K562 (cell line): Measurements from ENCODE around the gene SURF4. TPM values are rescaled to one million over a fixed set of nuclear protein-coding genes. Genes with fewer than 3 reads are reported as not detected.
A peak's percentile ranks its signal among the peaks of the same experiment; 100 is the strongest.

Source experiments
- ATAC-seq: fragments of 200-7000 bp; cut with Tn5 transposase; 3 replicates; pipeline ENCODE4 v1.9.1; 2020; ENCODE audit warnings: moderate library complexity
- BruUV-seq: library from RNA; stranded (reverse); fragments of 400-500 nt; replicated peaks from 2 replicates; lab custom pipeline; 2021; lab: Mats Ljungman, UMichigan
- CTCF ChIA-PET: fragments of 300-600 bp; formaldehyde crosslinking; extraction: SDS; loops from one replicate; lab custom pipeline; 2021; ENCODE audit warnings: low intra/inter-chr PET ratio; lab: Yijun Ruan, JAX
- POLR2A ChIA-PET: fragments of 300-600, 350-650 bp; sonication (Branson Sonifier 250); formaldehyde crosslinking; extraction: SDS; loops from one replicate; lab custom pipeline; 2021; ENCODE audit warnings: antibody characterized with exemption, inconsistent platforms; lab: Yijun Ruan, JAX
- DNase-seq, 4 experiments: peaks; one replicate each; pipeline versions ENCODE4 v3.0.0 to v3.0.0-alpha.2; 2011 to 2018; ENCODE audit warnings: low spot score in 3 of 4, mixed read lengths in 3 of 4; ENCODE audit errors: extremely low read depth in 1 of 4
- FAIRE-seq: peaks from 2 replicates; lab custom pipeline; 2011; peaks lifted over from hg19 to GRCh38; lab: Jason Lieb, UNC
- H2AFZ ChIP-seq: 2 replicates; pipeline ENCODE4 v1.6.0; 2011; ENCODE audit warnings: low read depth, low read length, control low read depth, inconsistent platforms
- H3K27ac ChIP-seq: fragments of 200-600 bp; 3 replicates; pipeline ENCODE4 v1.8.0; 2011; ENCODE audit warnings: low read depth, mild to moderate bottlenecking, control low read depth, inconsistent platforms, low read length, moderate library complexity, mixed read lengths; ENCODE audit errors: extremely low read depth
- H3K27me3 ChIP-seq, 2 experiments: fragments of 300-600 bp in 1 of 2; 2 replicates in 1 of 2; 3 replicates in 1 of 2; pipeline versions ENCODE4 v1.6.0 to v1.8.0; 2011; ENCODE audit warnings: inconsistent platforms in 2 of 2, low read length in 2 of 2, mild to moderate bottlenecking in 1 of 2, mixed read lengths in 1 of 2, moderate library complexity in 1 of 2; ENCODE audit not compliant: control insufficient read depth in 2 of 2, insufficient read depth in 2 of 2
- H3K36me3 ChIP-seq: fragments of 300-600 bp; 3 replicates; pipeline ENCODE4 v1.8.0; 2011; ENCODE audit warnings: mild to moderate bottlenecking, low read length, inconsistent platforms; ENCODE audit not compliant: control insufficient read depth, insufficient read depth
- H3K4me1 ChIP-seq, 2 experiments: fragments of 200-600 bp in 1 of 2; replicated peaks in 1 of 2; 2 replicates in 1 of 2; 3 replicates in 1 of 2; pipeline versions ENCODE4 v1.5.1 to v1.8.0; 2011; ENCODE audit warnings: inconsistent platforms in 2 of 2, low read length in 2 of 2, mild to moderate bottlenecking in 1 of 2, mixed read lengths in 1 of 2, moderate library complexity in 1 of 2; ENCODE audit not compliant: control insufficient read depth in 2 of 2, insufficient read depth in 2 of 2
- H3K4me2 ChIP-seq: 2 replicates; pipeline ENCODE4 v1.6.1; 2011; ENCODE audit warnings: low read length, control low read depth, inconsistent platforms, mixed read lengths; ENCODE audit not compliant: insufficient read depth
- H3K4me3 ChIP-seq: fragments of 200-600 bp; sonication (generic), shearing (Covaris generic); 2 replicates; pipeline ENCODE4 v1.5.1; 2016; ENCODE audit warnings: control low read depth, inconsistent platforms
- H3K79me2 ChIP-seq: fragments of 200-600 bp; 3 replicates; pipeline ENCODE4 v1.8.0; 2011; ENCODE audit warnings: low read length, inconsistent platforms; ENCODE audit not compliant: control insufficient read depth, insufficient read depth
- H3K9ac ChIP-seq, 2 experiments: 2 replicates each; pipeline versions ENCODE4 v1.6.0 to v1.6.1; 2011; ENCODE audit warnings: low read depth in 2 of 2, low read length in 2 of 2, control low read depth in 1 of 2, inconsistent platforms in 1 of 2, mild to moderate bottlenecking in 1 of 2, mixed read lengths in 1 of 2; ENCODE audit not compliant: insufficient read depth in 1 of 2
- H3K9me1 ChIP-seq: one replicate; pipeline ENCODE4 v1.6.0; 2011; ENCODE audit warnings: inconsistent platforms, mild to moderate bottlenecking, low read length, moderate library complexity; ENCODE audit not compliant: control insufficient read depth, insufficient read depth
- H3K9me3 ChIP-seq: replicated peaks from 2 replicates; pipeline ENCODE4 v1.5.1; 2011; ENCODE audit warnings: low read depth, low read length, inconsistent platforms; ENCODE audit not compliant: control insufficient read depth, insufficient read depth
- H4K20me1 ChIP-seq: replicated peaks from 2 replicates; pipeline ENCODE4 v1.6.1; 2011; ENCODE audit warnings: low read length, inconsistent platforms, mixed read lengths; ENCODE audit not compliant: control insufficient read depth, insufficient read depth
- FOXM1 ChIP-seq, 2 experiments: fragments of 450-650 bp in 1 of 2; sonication (generic) in 1 of 2; formaldehyde crosslinking in 1 of 2; IDR thresholded peaks; 2 replicates each; pipeline versions ENCODE4 v1.6.1 to v1.9.0; 2017 to 2022; ENCODE audit warnings: low read depth in 2 of 2, mild to moderate bottlenecking in 2 of 2, missing genetic modification reagents in 1 of 2, moderate library complexity in 1 of 2
- JUND ChIP-seq, 2 experiments: IDR thresholded peaks; 2 replicates in 1 of 2; 3 replicates in 1 of 2; pipeline ENCODE4 v1.6.1; 2011; ENCODE audit warnings: borderline replicate concordance in 2 of 2, low read depth in 2 of 2, low read length in 2 of 2, improper control_type of control experiment in 1 of 2, missing biosample characterization in 1 of 2, missing genetic modification characterization in 1 of 2, missing genetic modification reagents in 1 of 2
- LCOR ChIP-seq: sonication (generic); formaldehyde crosslinking; IDR thresholded peaks from 2 replicates; pipeline ENCODE4 v1.8.0; 2022; ENCODE audit warnings: mild to moderate bottlenecking, missing genetic modification reagents
- MEF2D ChIP-seq: conservative IDR thresholded peaks from 2 replicates; pipeline ENCODE4 v1.6.1; 2016; ENCODE audit warnings: low read depth, missing genetic modification characterization, missing compliant biosample characterization
- PRDM10 ChIP-seq: fragments of 450-650 bp; IDR thresholded peaks from 2 replicates; pipeline ENCODE4 v1.6.1; 2018; ENCODE audit not compliant: partially characterized antibody
- SFPQ ChIP-seq: fragments of 200-400 bp; formaldehyde crosslinking; IDR thresholded peaks from 2 replicates; pipeline ENCODE4 v1.6.1; 2017; ENCODE audit warnings: mild to moderate bottlenecking, low read depth, low read length, moderate library complexity
- XRCC5 ChIP-seq: fragments of 200-400 bp; formaldehyde crosslinking; IDR thresholded peaks from 2 replicates; pipeline ENCODE4 v1.6.1; 2017; ENCODE audit warnings: low read depth, mild to moderate bottlenecking, low read length
- ZFPM2 ChIP-seq: fragments of 250-450 bp; sonication (Bioruptor Pico); IDR thresholded peaks from 2 replicates; pipeline ENCODE4 v1.5.1; 2022; ENCODE audit warnings: mild to moderate bottlenecking
- ZNF740 ChIP-seq, 3 experiments: fragments of 200-800 bp in 1 of 3; sonication (Bioruptor generic) in 1 of 3; sonication (generic) in 1 of 3; formaldehyde crosslinking in 1 of 3; IDR thresholded peaks; 2 replicates each; pipeline versions ENCODE4 v1.6.1 to v1.8.0; 2016 to 2022; ENCODE audit warnings: mild to moderate bottlenecking in 2 of 3, missing compliant biosample characterization in 2 of 3, missing genetic modification characterization in 2 of 3, missing genetic modification reagents in 1 of 3
- WGBS: fragments of 100-300 bp; shearing (Covaris generic); methylation state at CpG from one replicate; pipeline ENCODE4 v1.1.6; 2016; ENCODE audit warnings: low coverage, mixed read lengths; ENCODE audit not compliant: insufficient coverage; ENCODE audit errors: missing lambda C conversion rate; 5-methylcytosine and 5-hydroxymethylcytosine counted together
- in situ Hi-C: fragments of 300-500 bp; cut with MboI; formaldehyde crosslinking; loops from 4 replicates; pipeline ENCODE4 v1.15.0; 2018; ENCODE audit warnings: inconsistent platforms, mixed read lengths
- intact Hi-C: fragments of 100-400 bp; cut with micrococcal nuclease; formaldehyde crosslinking; loops from 2 replicates; pipeline ENCODE4 v1.14.2; 2022
- polyA plus RNA-seq, 8 experiments: library from polyadenylated mRNA; depleted of rRNA in 4 of 8; stranded (reverse) in 5 of 8; unstranded in 3 of 8; fragments of >200 nt; fragmentation: Nextera tagmentation in 2 of 8; fragmentation: Illumina TruSeq in 1 of 8; extraction: Ambion mirVana in 2 of 8; extraction: Trizol in 1 of 8; gene quantifications; 2 replicates each; pipeline versions ENCODE4 v1.2.1 to v1.2.3, GENCODE V29; 2011 to 2014; ENCODE audit warnings: inconsistent platforms in 1 of 8, missing spikeins in 1 of 8
- total RNA-seq, 7 experiments: library from RNA; depleted of rRNA in 6 of 7; stranded (reverse); fragments of >200 nt in 6 of 7; fragmentation: Illumina TruSeq in 2 of 7; extraction: Trizol in 2 of 7; gene quantifications; 2 replicates each; pipeline versions ENCODE4 v1.2.1 to v1.2.3, GENCODE V29; 2011 to 2021; ENCODE audit warnings: low replicate concordance in 1 of 7

SURF4 gene
- total and polyA plus RNA-seq, 9 of the 15 experiments (the other 6 are each of a cell fraction or from before 2014, with no cell fraction given): 8.4 to 176 (median 130) TPM

GRCh38 chr9:133347985-133348717, 27.7 kb downstream of the SURF4 start, which contains the start of the genes MED22 and RPL7A (continued):
- TF ChIP-seq FOXM1 (IDR thresholded peaks at IDR 0.05; ENCODE audit: low read depth) (peak; percentile 77), FOXM1 (CRISPR knock-in tag; IDR thresholded peaks at IDR 0.05; ENCODE audit: low read depth) (no peak), LCOR (CRISPR knock-in tag) (peak; percentile 85), JUND (IDR thresholded peaks at IDR 0.05; ENCODE audit: borderline replicate concordance, low read depth, low read length) (peak; percentile 29; the same call in 1 of the 2 replicates), JUND (tag; IDR thresholded peaks at IDR 0.05; ENCODE audit: borderline replicate concordance, low read depth, low read length) (no peak)

GRCh38 chr9:133347515-133347984, 28.3 kb downstream of the SURF4 start:
- under 1% methylated on average over 26 of the region's 41 CpGs for WGBS
- no peaks in the 10 kb centered on the region for H3K9me3 ChIP-seq
- H3K4me3 ChIP-seq: peak overlapping the region; percentile 100
- BruUV-seq: no TSS peak
- ChIA-PET CTCF (no interaction called here), POLR2A (interaction anchor here (0.6 to 3.3 kb wide), 28 partner anchors 8 to 319 kb away, joined by 3 to 31 read pairs (median 4); partner anchors contain the start of genes SLC2A6, SURF1, SURF2 and SURF6)
- peak overlapping the region; percentile 100 for H3K9ac ChIP-seq
- H3K36me3 ChIP-seq: peaks cover 77% of the 10 kb centered on the region
- ATAC-seq: peak; percentile 71
- no peak for FAIRE-seq
- peaks cover 57% of the 10 kb centered on the region for H3K79me2 ChIP-seq
- peaks cover 29% of the 10 kb centered on the region for H4K20me1 ChIP-seq
- peak overlapping the region; percentile 93 for H3K4me2 ChIP-seq
- intact Hi-C loops (no loop called here), in situ Hi-C loops (no loop called here)
- peak overlapping the region; percentile 98 for H3K27ac ChIP-seq
- DNase-seq: peak in 3 of 4 experiments; percentile 61 to 83 (median 82)
- peak overlapping the region; percentile 79 for H2AFZ ChIP-seq
- H3K4me1 ChIP-seq: peaks cover 16 to 33% of the 10 kb centered on the region in 2 experiments; a peak in 4 of 5 replicates
- peaks cover 3% of the 10 kb centered on the region for H3K9me1 ChIP-seq
- no peaks in the 10 kb centered on the region for H3K27me3 ChIP-seq
- TF ChIP-seq MEF2D (tag) (no peak), SFPQ (no peak), PRDM10 (peak; percentile 77), ZFPM2 (no peak), ZNF740 (CRISPR knock-in tag; IDR thresholded peaks at IDR 0.05) (0 out of 2 replicates have a peak, but pooled peaks have one; percentile 42), ZNF740 (tag; IDR thresholded peaks at IDR 0.05) (peak in 1 of 2 experiments; percentile 89; a peak in 2 of 4 replicates), XRCC5 (no peak)
